Activated T-cell treated with anti-CD3 and anti-CD28 coated beads, Interleukin-2, amount 50 U/mL, for 24 hours (primary cell): ENCODE results near the gene APLP2.
"Not testable (repeated sequence)": the region's sequence is repeated elsewhere in the genome, so short reads cannot be mapped to it uniquely, and the experiment has no call there.

Source experiments
- DNase-seq: peaks from one replicate; pipeline ENCODE4 v3.0.0-alpha.2; 2020
- H3K27ac Mint-ChIP-seq: 2 replicates; pipeline ENCODE4 v1.8.0; 2020; ENCODE audit warnings: mild to moderate bottlenecking, mixed read lengths
- H3K27me3 Mint-ChIP-seq: 2 replicates; pipeline ENCODE4 v1.8.0; 2020; ENCODE audit warnings: mixed read lengths
- H3K36me3 Mint-ChIP-seq: 2 replicates; pipeline ENCODE4 v1.8.0; 2020; ENCODE audit warnings: low read depth, mixed read lengths
- H3K4me1 Mint-ChIP-seq: 2 replicates; pipeline ENCODE4 v1.8.0; 2020; ENCODE audit warnings: low read depth, mixed read lengths
- H3K4me3 Mint-ChIP-seq: 2 replicates; pipeline ENCODE4 v1.8.0; 2020; ENCODE audit warnings: mild to moderate bottlenecking, moderate library complexity, mixed read lengths
- H3K9me3 Mint-ChIP-seq: 2 replicates; pipeline ENCODE4 v1.8.0; 2020; ENCODE audit warnings: mixed read lengths

The APLP2 gene

DNA sequence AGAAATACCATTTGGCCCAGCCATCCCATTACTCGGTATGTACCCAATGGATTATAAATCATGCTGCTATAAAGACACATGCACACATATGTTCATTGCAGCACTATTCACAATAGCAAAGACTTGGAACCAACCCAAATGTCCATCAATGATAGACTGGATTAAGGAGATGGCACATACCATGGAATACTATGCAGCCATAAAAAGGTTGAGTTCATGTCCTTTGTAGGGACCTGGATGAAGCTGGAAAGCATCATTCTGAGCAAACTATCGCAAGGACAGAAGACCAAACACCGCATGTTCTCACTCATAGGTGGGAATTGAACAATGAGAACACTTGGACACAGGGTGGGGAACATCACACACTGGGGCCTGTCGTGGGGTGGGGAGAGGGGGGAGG is 39.0 kb downstream of the APLP2 start:
- DNase-seq, H3K4me1 Mint-ChIP-seq, H3K9me3 Mint-ChIP-seq, H3K27me3 Mint-ChIP-seq, H3K27ac Mint-ChIP-seq, H3K4me3 Mint-ChIP-seq: not testable (repeated sequence)
- peaks cover 40% of the 10 kb centered on the region for H3K36me3 Mint-ChIP-seq

DNA sequence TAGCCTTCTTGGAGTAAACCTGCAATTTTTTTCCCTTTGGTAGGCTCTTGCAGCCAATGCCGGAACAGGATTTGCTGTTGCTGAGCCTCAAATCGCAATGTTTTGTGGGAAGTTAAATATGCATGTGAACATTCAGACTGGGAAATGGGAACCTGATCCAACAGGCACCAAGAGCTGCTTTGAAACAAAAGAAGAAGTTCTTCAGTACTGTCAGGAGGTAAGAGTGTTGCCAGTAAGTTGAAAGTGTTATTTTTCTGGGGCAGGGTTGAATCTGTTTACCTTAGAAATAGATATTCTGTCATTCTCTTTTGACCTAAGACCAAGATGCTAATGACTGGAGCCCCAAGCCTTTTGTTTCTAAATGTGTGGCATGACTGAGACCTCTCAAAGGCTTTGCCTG is 39.7 kb downstream of the APLP2 start:
- Mint-ChIP-seq H3K4me1 (no peaks in the 10 kb centered on the region), H3K27ac (no peak overlapping the region), H3K4me3 (no peak overlapping the region), H3K27me3 (no peaks in the 10 kb centered on the region), H3K9me3 (no peaks in the 10 kb centered on the region), H3K36me3 (peaks cover 47% of the 10 kb centered on the region)
- no peak for DNase-seq

DNA sequence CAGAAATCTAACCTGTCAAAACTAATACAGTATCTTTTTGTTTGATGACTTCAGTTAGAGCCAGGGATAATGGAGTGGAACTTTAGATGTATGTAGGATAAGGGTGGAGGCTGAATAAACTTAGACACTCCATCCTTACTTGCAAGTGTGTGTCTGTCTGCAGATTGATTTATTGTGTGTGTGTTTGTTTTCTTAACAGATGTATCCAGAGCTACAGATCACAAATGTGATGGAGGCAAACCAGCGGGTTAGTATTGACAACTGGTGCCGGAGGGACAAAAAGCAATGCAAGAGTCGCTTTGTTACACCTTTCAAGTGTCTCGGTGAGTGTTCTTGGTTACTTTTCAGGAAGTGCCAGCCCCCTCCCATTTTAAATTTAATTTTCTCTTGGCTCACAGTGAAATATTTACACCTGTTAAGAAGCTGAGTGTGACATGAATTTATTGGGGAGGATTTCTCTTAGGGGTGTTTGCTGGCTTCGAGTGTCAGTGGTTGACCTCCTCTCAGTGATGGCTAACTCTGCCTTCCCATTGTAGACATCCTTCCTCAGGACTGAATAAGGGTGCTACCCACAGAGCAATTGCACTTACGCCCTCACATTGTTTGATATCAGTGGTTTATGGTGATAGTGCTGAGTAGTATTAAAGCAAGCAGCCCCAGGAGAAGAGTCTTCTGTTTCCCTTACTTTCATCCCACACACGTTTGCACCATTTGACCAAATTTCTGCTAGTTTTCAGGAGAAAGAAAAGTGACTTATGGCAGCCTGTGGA is 40.8 kb downstream of the APLP2 start:
- Mint-ChIP-seq H3K4me3 (no peak overlapping the region), H3K36me3 (peaks cover 50% of the 10 kb centered on the region), H3K27me3 (no peaks in the 10 kb centered on the region), H3K9me3 (no peaks in the 10 kb centered on the region), H3K27ac (no peak overlapping the region), H3K4me1 (no peaks in the 10 kb centered on the region)
- no peak for DNase-seq

DNA sequence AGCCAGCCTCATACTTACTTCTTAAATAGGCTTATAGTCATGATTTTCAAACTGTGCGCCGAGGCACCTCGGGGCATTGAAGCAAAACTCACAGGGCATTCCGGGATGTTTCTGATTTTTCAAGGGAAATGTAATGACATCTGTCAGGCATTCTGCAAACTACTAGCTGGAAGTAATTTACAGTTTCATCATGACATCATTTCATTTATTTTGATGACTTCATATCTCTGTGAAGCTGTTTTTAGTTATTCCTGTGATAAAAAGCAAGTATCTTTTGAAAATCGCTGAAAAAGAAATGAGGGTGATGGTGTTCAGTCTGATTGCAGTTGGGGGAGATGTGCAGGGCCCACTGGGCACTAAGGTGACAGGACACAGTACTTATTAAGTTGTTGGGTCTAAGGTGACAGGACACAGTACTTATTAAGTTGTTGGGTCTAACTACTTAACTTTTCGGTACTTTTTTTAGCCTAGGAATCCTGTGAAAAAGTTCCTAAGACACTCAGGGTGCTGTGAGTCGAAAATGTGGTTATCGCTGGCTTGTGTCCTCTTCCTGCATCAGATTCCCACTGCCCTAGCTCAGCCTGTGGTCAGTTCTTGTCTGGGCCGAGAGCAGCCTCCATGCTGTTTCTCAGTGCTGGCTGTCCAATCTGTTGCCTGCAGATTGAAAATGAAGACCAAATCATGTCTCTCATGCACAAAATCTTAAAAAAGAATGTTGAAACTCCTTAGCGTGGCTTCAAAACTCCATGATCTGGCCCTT is 42.6 kb downstream of the APLP2 start:
- no peak overlapping the region for H3K4me3 Mint-ChIP-seq
- no peak overlapping the region for H3K27ac Mint-ChIP-seq
- H3K9me3 Mint-ChIP-seq = no peaks in the 10 kb centered on the region
- DNase-seq = no peak
- no peaks in the 10 kb centered on the region for H3K4me1 Mint-ChIP-seq
- H3K27me3 Mint-ChIP-seq = no peaks in the 10 kb centered on the region
- H3K36me3 Mint-ChIP-seq = peaks cover 50% of the 10 kb centered on the region

DNA sequence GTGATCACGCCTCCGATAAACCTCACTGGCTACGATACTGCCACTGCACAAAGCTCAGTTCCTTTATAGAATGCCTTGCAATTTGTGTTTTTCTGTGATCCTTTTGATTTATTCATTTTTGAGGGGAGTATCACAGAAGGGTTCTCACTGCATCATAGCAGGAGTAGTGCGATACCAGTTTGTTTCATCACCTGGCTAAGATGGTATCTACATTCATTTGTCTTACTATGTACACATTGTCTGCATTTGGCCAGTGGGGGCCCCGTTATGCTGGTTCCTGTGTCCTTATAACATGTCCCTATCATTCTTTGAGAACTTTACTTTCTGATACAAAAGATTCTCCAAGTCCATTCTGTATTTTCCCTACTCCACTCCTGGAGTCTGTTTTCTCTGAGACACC is 44.6 kb downstream of the APLP2 start:
- Mint-ChIP-seq H3K9me3 (no peaks in the 10 kb centered on the region), H3K4me3 (no peak overlapping the region), H3K27ac (no peak overlapping the region), H3K27me3 (no peaks in the 10 kb centered on the region), H3K4me1 (peaks cover 14% of the 10 kb centered on the region), H3K36me3 (peaks cover 47% of the 10 kb centered on the region)
- DNase-seq = no peak

DNA sequence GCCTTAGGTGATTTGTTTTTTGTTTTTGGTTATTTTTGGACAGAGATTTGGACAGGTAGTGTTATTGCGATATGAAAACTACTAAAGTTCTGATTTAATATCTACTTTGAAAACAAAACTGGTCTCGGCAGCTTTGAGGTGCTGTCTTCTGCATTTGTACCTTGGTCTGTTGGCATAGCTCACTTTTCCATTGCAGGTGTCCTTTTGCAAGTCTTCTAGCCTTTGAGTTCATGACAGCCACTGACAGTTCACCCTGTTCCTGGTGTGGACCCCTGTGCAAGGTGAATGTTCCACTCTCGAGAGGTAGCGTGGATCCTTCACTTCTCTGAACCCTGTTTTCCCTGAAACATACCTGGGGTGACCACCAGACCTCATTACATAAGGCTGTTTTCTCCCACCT is 45.0 kb downstream of the APLP2 start:
- Mint-ChIP-seq H3K27ac (no peak overlapping the region), H3K4me1 (peaks cover 17% of the 10 kb centered on the region), H3K36me3 (peaks cover 43% of the 10 kb centered on the region), H3K9me3 (no peaks in the 10 kb centered on the region), H3K27me3 (no peaks in the 10 kb centered on the region), H3K4me3 (no peak overlapping the region)
- no peak for DNase-seq

DNA sequence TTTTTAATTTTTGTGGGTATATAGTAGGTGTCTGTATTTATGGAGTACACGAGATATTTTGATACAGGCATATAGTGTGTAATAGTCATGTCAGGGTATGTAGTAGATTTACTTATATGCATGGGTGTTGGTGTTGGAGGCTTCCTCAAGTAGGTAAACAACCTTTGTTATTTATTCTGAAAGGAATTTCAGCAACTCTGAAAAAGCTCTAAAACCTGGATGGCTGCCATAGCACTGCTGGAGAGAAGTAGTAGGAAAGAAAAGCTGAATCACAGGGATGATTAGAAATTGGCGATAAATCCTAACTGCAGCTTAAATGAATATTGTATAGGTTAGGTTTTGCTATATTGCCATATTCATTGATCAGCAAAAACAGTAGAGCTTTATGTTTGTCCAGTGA is 45.5 kb downstream of the APLP2 start:
- peaks cover 38% of the 10 kb centered on the region for H3K36me3 Mint-ChIP-seq
- no peak overlapping the region for H3K27ac Mint-ChIP-seq
- peaks cover 3% of the 10 kb centered on the region for H3K27me3 Mint-ChIP-seq
- H3K4me1 Mint-ChIP-seq = peaks cover 19% of the 10 kb centered on the region
- no peaks in the 10 kb centered on the region for H3K9me3 Mint-ChIP-seq
- no peak for DNase-seq
- H3K4me3 Mint-ChIP-seq = no peak overlapping the region

DNA sequence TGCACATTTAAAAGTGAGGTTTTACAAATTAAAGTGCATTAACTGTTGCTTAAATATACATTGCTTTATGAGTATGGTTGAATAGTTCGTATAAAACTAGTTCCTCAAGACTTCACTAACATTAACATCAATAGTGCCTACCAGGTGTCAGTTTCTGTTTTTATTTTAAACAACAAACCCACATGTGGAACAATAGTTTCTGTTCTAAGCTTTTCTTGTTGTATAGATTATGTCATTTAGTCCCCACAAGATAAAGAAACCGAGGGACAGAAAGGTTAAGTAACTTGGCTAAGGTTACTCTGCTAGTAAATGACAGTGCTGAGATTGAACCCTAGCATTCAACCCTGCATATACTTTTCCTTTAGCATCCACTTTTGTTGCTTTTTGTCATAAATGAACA is 48.5 kb downstream of the APLP2 start:
- Mint-ChIP-seq H3K27ac (no peak overlapping the region), H3K4me3 (no peak overlapping the region), H3K4me1 (peaks cover 44% of the 10 kb centered on the region), H3K36me3 (peaks cover 24% of the 10 kb centered on the region), H3K27me3 (peaks cover 6% of the 10 kb centered on the region), H3K9me3 (no peaks in the 10 kb centered on the region)
- DNase-seq = no peak

DNA sequence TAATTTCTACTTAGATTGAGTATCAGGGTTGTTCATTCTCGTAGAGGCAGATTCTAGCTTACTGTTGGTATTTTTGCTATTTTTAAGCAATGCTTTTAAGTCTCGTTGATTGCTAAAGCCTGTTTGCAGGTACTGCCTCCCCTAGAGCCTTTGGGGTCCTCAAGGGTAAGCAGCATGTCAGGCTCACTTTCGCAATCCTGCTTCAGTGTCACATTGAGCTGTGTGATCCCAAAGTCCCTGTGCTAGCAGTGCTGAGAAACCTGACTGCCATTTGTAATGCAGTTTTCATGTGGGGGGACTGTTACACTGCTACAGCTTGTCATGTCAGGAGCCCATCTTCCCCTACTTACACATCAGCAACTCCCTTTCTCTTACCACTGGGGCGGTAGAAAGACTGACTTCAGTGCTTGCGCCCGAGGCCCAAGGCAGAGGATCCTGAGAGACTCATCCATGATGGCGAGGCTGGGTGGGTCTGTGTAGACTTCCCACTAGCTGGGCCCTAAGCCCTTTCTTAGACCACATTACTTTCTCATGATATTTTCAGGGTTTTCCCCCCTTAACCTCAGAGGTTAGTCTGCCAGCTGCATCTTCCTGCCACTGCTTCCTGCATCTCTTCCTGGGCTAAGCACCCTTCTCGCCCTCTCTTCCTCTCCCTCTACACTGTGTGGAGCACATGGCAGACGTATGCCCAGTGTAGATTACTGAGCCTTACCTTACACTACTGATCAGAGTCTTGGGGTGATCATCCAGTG is 49.1 kb downstream of the APLP2 start:
- Mint-ChIP-seq H3K4me1 (peaks cover 44% of the 10 kb centered on the region), H3K4me3 (no peak overlapping the region), H3K27ac (no peak overlapping the region), H3K36me3 (peaks cover 30% of the 10 kb centered on the region), H3K27me3 (peaks cover 6% of the 10 kb centered on the region), H3K9me3 (no peaks in the 10 kb centered on the region)
- peak; percentile 44 for DNase-seq

DNA sequence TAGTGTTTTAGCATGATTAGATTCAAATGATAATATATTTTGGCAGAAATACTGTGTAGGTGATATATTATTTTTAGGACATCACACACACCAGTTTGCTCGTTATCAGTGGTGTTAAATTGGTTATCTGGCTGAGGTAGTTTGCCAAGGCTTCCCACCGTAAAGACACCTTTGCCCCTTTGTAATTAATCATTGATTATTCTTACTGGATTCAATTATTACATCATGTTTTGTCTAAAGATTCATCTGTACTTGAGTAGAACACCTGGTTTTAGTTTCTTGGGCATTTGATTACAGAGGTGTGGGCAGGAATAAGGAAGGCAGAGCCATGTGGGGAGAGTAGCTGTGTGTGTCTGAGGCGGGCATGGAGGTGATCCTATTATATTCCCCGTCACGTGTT is 50.4 kb downstream of the APLP2 start:
- no peak overlapping the region for H3K27ac Mint-ChIP-seq
- peaks cover 34% of the 10 kb centered on the region for H3K36me3 Mint-ChIP-seq
- H3K27me3 Mint-ChIP-seq = peaks cover 6% of the 10 kb centered on the region
- H3K4me1 Mint-ChIP-seq = peaks cover 44% of the 10 kb centered on the region
- H3K4me3 Mint-ChIP-seq = no peak overlapping the region
- no peak for DNase-seq
- H3K9me3 Mint-ChIP-seq = no peaks in the 10 kb centered on the region

DNA sequence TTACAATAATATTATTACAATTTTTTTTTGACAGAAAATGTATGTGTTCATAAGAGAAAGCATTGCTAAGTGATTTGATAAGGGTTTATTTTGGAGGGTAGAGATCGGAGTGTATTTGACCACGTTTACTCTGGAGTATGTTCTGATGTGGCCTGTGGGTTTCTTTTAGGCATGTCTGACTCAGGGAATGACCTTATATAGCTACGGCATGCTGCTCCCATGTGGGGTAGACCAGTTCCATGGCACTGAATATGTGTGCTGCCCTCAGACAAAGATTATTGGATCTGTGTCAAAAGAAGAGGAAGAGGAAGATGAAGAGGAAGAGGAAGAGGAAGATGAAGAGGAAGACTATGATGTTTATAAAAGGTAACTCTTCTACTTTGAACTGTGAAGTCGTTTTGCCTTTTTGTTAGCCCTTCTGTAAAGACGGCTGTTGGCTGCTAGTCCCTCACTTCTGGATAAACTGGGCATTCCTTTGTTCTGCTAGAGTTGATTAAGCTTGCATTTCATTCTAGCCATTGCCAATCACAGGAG is 51.8 kb downstream of the APLP2 start:
- no peaks in the 10 kb centered on the region for H3K9me3 Mint-ChIP-seq
- H3K36me3 Mint-ChIP-seq = peaks cover 41% of the 10 kb centered on the region
- H3K4me3 Mint-ChIP-seq = no peak overlapping the region
- no peak overlapping the region for H3K27ac Mint-ChIP-seq
- peaks cover 44% of the 10 kb centered on the region for H3K4me1 Mint-ChIP-seq
- peaks cover 6% of the 10 kb centered on the region for H3K27me3 Mint-ChIP-seq
- no peak for DNase-seq

DNA sequence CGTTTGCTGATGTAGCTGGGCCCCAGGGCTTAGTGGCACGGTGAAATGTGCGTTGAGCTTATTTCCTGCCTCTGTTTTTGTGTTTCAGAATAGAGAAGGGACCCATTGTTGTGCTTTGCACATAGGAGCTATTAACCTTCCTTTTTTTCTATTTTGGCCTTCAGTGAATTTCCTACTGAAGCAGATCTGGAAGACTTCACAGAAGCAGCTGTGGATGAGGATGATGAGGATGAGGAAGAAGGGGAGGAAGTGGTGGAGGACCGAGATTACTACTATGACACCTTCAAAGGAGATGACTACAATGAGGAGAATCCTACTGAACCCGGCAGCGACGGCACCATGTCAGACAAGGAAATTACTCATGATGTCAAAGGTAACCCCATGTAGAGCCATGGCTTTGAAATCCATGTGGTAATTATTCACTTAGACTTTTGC is 52.5 kb downstream of the APLP2 start:
- Mint-ChIP-seq H3K36me3 (peaks cover 47% of the 10 kb centered on the region), H3K27me3 (peaks cover 6% of the 10 kb centered on the region), H3K9me3 (no peaks in the 10 kb centered on the region), H3K4me3 (no peak overlapping the region), H3K4me1 (peaks cover 44% of the 10 kb centered on the region), H3K27ac (peak overlapping the region; percentile 14)
- no peak for DNase-seq

DNA sequence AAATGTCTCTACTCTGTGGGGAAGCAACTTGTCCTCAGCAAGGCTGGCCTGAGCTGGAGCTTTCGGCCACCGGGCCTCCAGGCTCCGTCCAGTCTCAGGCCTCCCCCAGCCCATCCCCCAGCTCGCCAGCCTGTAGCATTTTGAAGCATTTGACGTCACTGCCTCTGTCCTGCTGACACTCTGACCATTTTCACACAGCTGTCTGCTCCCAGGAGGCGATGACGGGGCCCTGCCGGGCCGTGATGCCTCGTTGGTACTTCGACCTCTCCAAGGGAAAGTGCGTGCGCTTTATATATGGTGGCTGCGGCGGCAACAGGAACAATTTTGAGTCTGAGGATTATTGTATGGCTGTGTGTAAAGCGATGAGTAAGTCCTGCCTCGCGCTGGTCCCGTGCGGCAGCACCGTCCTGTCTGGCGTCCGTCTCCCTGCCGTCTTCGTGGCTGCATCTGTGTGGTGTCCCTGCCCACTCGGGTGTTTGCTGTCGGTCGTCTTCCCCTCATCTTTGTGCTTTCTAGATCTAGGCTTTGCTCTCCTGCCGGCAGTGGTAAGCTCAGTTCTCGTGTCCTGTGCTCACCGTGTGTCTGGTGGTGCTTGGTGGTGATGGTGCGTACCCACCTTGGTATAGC is 53.8 kb downstream of the APLP2 start:
- Mint-ChIP-seq H3K27ac (no peak overlapping the region), H3K36me3 (peaks cover 59% of the 10 kb centered on the region), H3K4me3 (no peak overlapping the region), H3K9me3 (no peaks in the 10 kb centered on the region), H3K27me3 (peaks cover 6% of the 10 kb centered on the region), H3K4me1 (peaks cover 38% of the 10 kb centered on the region)
- DNase-seq = no peak

DNA sequence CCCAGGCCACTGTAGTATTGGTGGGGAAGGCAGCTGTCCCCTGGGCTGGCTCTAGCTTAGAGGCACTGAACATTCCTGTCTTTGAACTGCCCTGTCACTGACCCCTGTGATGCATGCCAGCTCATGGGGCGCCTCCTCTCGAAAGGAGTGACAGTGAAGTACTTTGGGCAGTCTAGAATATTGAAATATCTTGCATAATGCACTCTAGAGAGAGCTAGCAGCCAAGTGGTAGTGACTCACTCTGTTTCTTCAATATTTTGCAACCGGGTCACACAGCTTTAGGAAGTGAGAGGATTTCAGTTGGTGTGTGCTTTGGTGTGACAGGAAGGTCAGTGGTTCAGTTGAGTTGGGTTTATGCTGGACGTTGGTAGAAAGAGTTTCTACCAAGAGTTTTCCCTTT is 54.4 kb downstream of the APLP2 start:
- peaks cover 65% of the 10 kb centered on the region for H3K36me3 Mint-ChIP-seq
- H3K4me1 Mint-ChIP-seq = peaks cover 32% of the 10 kb centered on the region
- no peak overlapping the region for H3K4me3 Mint-ChIP-seq
- H3K27me3 Mint-ChIP-seq = peaks cover 6% of the 10 kb centered on the region
- H3K9me3 Mint-ChIP-seq = no peaks in the 10 kb centered on the region
- no peak overlapping the region for H3K27ac Mint-ChIP-seq
- DNase-seq = no peak
